Esophagus muscularis mucosa (tissue), 3 donors: Measurements from ENCODE around the gene SMPD2.

Source experiments
- CTCF ChIP-seq, 3 experiments: fragments of 200-600 bp in 2 of 3; fragments of 450-650 bp in 1 of 3; sonication (generic) in 2 of 3; IDR thresholded peaks; one replicate each; pipeline ENCODE4 v1.5.1; 2017 to 2019; ENCODE audit warnings: antibody characterized with exemption in 3 of 3, mild to moderate bottlenecking in 2 of 3, moderate library complexity in 1 of 3
- POLR2A ChIP-seq: fragments of 450-650 bp; IDR thresholded peaks from one replicate; pipeline ENCODE4 v1.6.1; 2017; ENCODE audit warnings: antibody characterized with exemption, moderate library complexity, mild to moderate bottlenecking, low read depth
- POLR2AphosphoS5 ChIP-seq, 2 donors: sonication (generic); formaldehyde crosslinking; IDR thresholded peaks; one replicate each; pipeline ENCODE4 v1.6.1; 2017; ENCODE audit warnings: antibody characterized with exemption in 2 of 2

- no peak for TF ChIP-seq POLR2A
- no peak for TF ChIP-seq POLR2AphosphoS5 (IDR thresholded peaks at IDR 0.05)
- no peak for TF ChIP-seq CTCF (IDR thresholded peaks at IDR 0.05)
Observed at GRCh38 chr6:109472132-109472995, 31.8 kb downstream of the SMPD2 start.
